Neural cell (in vitro differentiated cells): ENCODE results near the gene SYTL5. TPM values are rescaled to one million over a fixed set of nuclear protein-coding genes. Genes with fewer than 3 reads are reported as not detected.

Experiments
- H2AFZ ChIP-seq: fragments of 200-600, 300-800 bp; sonication (generic), shearing (Covaris generic); 2 replicates; pipeline ENCODE4 v1.6.0; 2014; ENCODE audit warnings: low read depth, mild to moderate bottlenecking, antibody characterized with exemption, low read length, moderate library complexity
- H3F3A ChIP-seq: fragments of 200-600 bp; shearing (Covaris generic); 2 replicates; pipeline ENCODE4 v1.6.1; 2016; ENCODE audit warnings: mild to moderate bottlenecking, moderate library complexity, mixed read lengths, antibody characterized with exemption, low read length; ENCODE audit not compliant: insufficient read depth, poor library complexity, severe bottlenecking
- H3K27ac ChIP-seq: fragments of 200-600, 300-800 bp; sonication (generic), shearing (Covaris generic); 2 replicates; pipeline ENCODE4 v1.5.1; 2014; ENCODE audit warnings: mild to moderate bottlenecking, low read length, moderate library complexity
- H3K27me3 ChIP-seq: fragments of 300-800, 200-600 bp; sonication (generic), shearing (Covaris generic); 2 replicates; pipeline ENCODE4 v1.6.0; 2014; ENCODE audit warnings: mild to moderate bottlenecking, low read depth, low read length, moderate library complexity; ENCODE audit not compliant: insufficient read depth
- H3K36me3 ChIP-seq: fragments of 300-800, 200-600 bp; sonication (generic), shearing (Covaris generic); 2 replicates; pipeline ENCODE4 v1.5.1; 2014; ENCODE audit warnings: mild to moderate bottlenecking, antibody characterized with exemption, low read length, moderate library complexity; ENCODE audit not compliant: insufficient read depth
- H3K4me2 ChIP-seq: fragments of 300-800, 200-600 bp; sonication (generic), shearing (Covaris generic); 2 replicates; pipeline ENCODE4 v1.6.0; 2014; ENCODE audit warnings: mild to moderate bottlenecking, low read length
- H3K4me3 ChIP-seq: fragments of 300-800, 200-600 bp; sonication (generic), shearing (Covaris generic); 2 replicates; pipeline ENCODE4 v1.5.1; 2014; ENCODE audit warnings: mild to moderate bottlenecking, low read length, moderate library complexity
- H3K79me2 ChIP-seq: fragments of 200-600 bp; shearing (Covaris generic); replicated peaks from 2 replicates; pipeline ENCODE4 v1.6.0; 2014; ENCODE audit warnings: mild to moderate bottlenecking, low read length, moderate library complexity; ENCODE audit not compliant: insufficient read depth
- H3K9ac ChIP-seq: fragments of 300-800, 200-600 bp; sonication (generic), shearing (Covaris generic); 2 replicates; pipeline ENCODE4 v1.6.1; 2016; ENCODE audit warnings: mild to moderate bottlenecking, low read length, mixed read lengths
- H3K9me2 ChIP-seq: fragments of 200-600 bp; shearing (Covaris generic); 2 replicates; pipeline ENCODE4 v1.6.1; 2016; ENCODE audit warnings: mild to moderate bottlenecking, low read length, mixed read lengths; ENCODE audit not compliant: insufficient read depth
- H3K9me3 ChIP-seq: fragments of 200-600, 300-800 bp; sonication (generic), shearing (Covaris generic); 2 replicates; pipeline ENCODE4 v1.6.1; 2016; ENCODE audit warnings: mild to moderate bottlenecking, mixed run types, low read length, moderate library complexity, mixed read lengths
- H4K20me1 ChIP-seq: fragments of 200-600 bp; shearing (Covaris generic); 2 replicates; pipeline ENCODE4 v1.6.1; 2016; ENCODE audit warnings: mild to moderate bottlenecking, mixed run types; ENCODE audit not compliant: insufficient read depth
- EP300 ChIP-seq: fragments of 450-650 bp; conservative IDR thresholded peaks from 2 replicates; pipeline ENCODE4 v1.6.1; 2014; ENCODE audit warnings: antibody characterized with exemption, mild to moderate bottlenecking, moderate library complexity; ENCODE audit not compliant: poor library complexity, severe bottlenecking
- EZH2 ChIP-seq: fragments of 200-600, 300-800 bp; shearing (Covaris generic), sonication (generic); IDR thresholded peaks from 2 replicates; pipeline ENCODE4 v1.6.1; 2014; ENCODE audit warnings: antibody characterized with exemption, low read length, borderline replicate concordance, mild to moderate bottlenecking; ENCODE audit not compliant: insufficient read depth, poor library complexity, severe bottlenecking
- MXI1 ChIP-seq: fragments of 450-650 bp; conservative IDR thresholded peaks from 2 replicates; pipeline ENCODE4 v1.6.1; 2014; ENCODE audit warnings: antibody characterized with exemption, mild to moderate bottlenecking; ENCODE audit not compliant: poor library complexity, severe bottlenecking
- POLR2AphosphoS5 ChIP-seq: IDR thresholded peaks from 2 replicates; pipeline ENCODE4 v1.6.1; 2012
- RAD21 ChIP-seq: fragments of 450-650 bp; conservative IDR thresholded peaks from 2 replicates; pipeline ENCODE4 v1.6.1; 2014; ENCODE audit warnings: antibody characterized with exemption, mild to moderate bottlenecking, moderate library complexity
- SMC3 ChIP-seq: fragments of 450-650 bp; conservative IDR thresholded peaks from 2 replicates; pipeline ENCODE4 v1.6.1; 2014; ENCODE audit warnings: antibody characterized with exemption, mild to moderate bottlenecking, moderate library complexity; ENCODE audit not compliant: poor library complexity
- TAF1 ChIP-seq: IDR thresholded peaks from 2 replicates; pipeline ENCODE4 v1.6.1; 2012; ENCODE audit warnings: low read depth
- polyA plus RNA-seq: library from polyadenylated mRNA; depleted of rRNA; stranded (reverse); fragments of >200 nt; gene quantifications from 2 replicates; pipeline ENCODE4 v1.2.3, GENCODE V29; 2014
- TF ChIP-seq, protein P1 (sequence below): fragments of 450-650 bp; IDR thresholded peaks from 2 replicates; pipeline ENCODE4 v1.5.1; 2014; ENCODE audit warnings: antibody characterized with exemption, mild to moderate bottlenecking, moderate library complexity; ENCODE audit not compliant: poor library complexity, severe bottlenecking
- TF ChIP-seq, protein P2 (sequence below): IDR thresholded peaks from 2 replicates; pipeline ENCODE4 v1.6.1; 2012; ENCODE audit warnings: borderline replicate concordance

SYTL5 gene
- polyA plus RNA-seq, 1 donor from 2014 or later: 1.0 TPM

DNA sequence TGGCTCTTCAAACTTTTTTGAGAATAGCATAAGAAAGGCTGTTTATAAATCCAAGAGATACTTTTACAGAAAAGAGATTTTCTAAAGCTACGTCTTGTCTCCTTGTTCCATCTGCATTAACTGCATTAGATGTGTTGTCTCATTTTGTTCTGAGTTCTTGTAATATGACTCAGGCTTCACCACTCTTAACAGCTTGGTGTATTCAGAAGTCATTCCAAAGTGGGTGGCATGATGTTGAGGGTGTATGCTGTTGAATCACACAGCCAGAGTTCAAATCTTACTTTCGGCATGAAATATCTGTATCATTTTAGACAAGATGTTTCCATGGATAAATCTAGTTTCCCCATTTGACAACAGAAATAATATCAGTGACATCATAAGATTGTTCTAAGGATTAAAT lies 30.1 kb downstream of the SYTL5 start:
- no peaks in the 10 kb centered on the region for H3K27me3 ChIP-seq
- no peak overlapping the region for H3K27ac ChIP-seq
- no peaks in the 10 kb centered on the region for H3K36me3 ChIP-seq
- TF ChIP-seq EZH2 (no peak), POLR2AphosphoS5 (no peak), EP300 (no peak), SMC3 (no peak), MXI1 (no peak), RAD21 (no peak), TAF1 (no peak)
- TF ChIP-seq, protein P1, sequence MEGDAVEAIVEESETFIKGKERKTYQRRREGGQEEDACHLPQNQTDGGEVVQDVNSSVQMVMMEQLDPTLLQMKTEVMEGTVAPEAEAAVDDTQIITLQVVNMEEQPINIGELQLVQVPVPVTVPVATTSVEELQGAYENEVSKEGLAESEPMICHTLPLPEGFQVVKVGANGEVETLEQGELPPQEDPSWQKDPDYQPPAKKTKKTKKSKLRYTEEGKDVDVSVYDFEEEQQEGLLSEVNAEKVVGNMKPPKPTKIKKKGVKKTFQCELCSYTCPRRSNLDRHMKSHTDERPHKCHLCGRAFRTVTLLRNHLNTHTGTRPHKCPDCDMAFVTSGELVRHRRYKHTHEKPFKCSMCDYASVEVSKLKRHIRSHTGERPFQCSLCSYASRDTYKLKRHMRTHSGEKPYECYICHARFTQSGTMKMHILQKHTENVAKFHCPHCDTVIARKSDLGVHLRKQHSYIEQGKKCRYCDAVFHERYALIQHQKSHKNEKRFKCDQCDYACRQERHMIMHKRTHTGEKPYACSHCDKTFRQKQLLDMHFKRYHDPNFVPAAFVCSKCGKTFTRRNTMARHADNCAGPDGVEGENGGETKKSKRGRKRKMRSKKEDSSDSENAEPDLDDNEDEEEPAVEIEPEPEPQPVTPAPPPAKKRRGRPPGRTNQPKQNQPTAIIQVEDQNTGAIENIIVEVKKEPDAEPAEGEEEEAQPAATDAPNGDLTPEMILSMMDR: no peak
- TF ChIP-seq, protein P2, sequence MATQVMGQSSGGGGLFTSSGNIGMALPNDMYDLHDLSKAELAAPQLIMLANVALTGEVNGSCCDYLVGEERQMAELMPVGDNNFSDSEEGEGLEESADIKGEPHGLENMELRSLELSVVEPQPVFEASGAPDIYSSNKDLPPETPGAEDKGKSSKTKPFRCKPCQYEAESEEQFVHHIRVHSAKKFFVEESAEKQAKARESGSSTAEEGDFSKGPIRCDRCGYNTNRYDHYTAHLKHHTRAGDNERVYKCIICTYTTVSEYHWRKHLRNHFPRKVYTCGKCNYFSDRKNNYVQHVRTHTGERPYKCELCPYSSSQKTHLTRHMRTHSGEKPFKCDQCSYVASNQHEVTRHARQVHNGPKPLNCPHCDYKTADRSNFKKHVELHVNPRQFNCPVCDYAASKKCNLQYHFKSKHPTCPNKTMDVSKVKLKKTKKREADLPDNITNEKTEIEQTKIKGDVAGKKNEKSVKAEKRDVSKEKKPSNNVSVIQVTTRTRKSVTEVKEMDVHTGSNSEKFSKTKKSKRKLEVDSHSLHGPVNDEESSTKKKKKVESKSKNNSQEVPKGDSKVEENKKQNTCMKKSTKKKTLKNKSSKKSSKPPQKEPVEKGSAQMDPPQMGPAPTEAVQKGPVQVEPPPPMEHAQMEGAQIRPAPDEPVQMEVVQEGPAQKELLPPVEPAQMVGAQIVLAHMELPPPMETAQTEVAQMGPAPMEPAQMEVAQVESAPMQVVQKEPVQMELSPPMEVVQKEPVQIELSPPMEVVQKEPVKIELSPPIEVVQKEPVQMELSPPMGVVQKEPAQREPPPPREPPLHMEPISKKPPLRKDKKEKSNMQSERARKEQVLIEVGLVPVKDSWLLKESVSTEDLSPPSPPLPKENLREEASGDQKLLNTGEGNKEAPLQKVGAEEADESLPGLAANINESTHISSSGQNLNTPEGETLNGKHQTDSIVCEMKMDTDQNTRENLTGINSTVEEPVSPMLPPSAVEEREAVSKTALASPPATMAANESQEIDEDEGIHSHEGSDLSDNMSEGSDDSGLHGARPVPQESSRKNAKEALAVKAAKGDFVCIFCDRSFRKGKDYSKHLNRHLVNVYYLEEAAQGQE: no peak
- no peak overlapping the region for H3K4me3 ChIP-seq
- no peaks in the 10 kb centered on the region for H3F3A ChIP-seq
- H4K20me1 ChIP-seq: no peaks in the 10 kb centered on the region
- no peak overlapping the region for H2AFZ ChIP-seq
- H3K9me2 ChIP-seq: no peaks in the 10 kb centered on the region
- H3K79me2 ChIP-seq: no peaks in the 10 kb centered on the region
- no peaks in the 10 kb centered on the region for H3K9me3 ChIP-seq
- no peak overlapping the region for H3K9ac ChIP-seq
- H3K4me2 ChIP-seq: no peak overlapping the region

- Histone ChIP-seq H3K27ac (no peak overlapping the region), H3K27me3 (no peaks in the 10 kb centered on the region), H3K36me3 (no peaks in the 10 kb centered on the region), H3K9me2 (no peaks in the 10 kb centered on the region), H3K9ac (no peak overlapping the region), H3K4me3 (no peak overlapping the region), H3K79me2 (no peaks in the 10 kb centered on the region), H3F3A (no peaks in the 10 kb centered on the region), H4K20me1 (no peaks in the 10 kb centered on the region), H3K9me3 (no peaks in the 10 kb centered on the region), H2AFZ (no peak overlapping the region), H3K4me2 (no peak overlapping the region)
- TF ChIP-seq SMC3 (no peak), MXI1 (no peak), EP300 (no peak), TAF1 (no peak), POLR2AphosphoS5 (no peak), EZH2 (no peak), RAD21 (no peak)
- TF ChIP-seq, protein P2: no peak
- TF ChIP-seq, protein P1: no peak
Measured at GRCh38 chrX:38038501-38038900, 32.1 kb downstream of the SYTL5 start.
